Measurements from ENCODE around the gene CLTC. TPM values are rescaled to one million over a fixed set of nuclear protein-coding genes. Genes with fewer than 3 reads are reported as not detected.
A peak's percentile ranks its signal among the peaks of the same experiment; 100 is the strongest.

CLTC gene
- total and polyA plus RNA-seq, 2 of the 13 experiments (the other 11 are each of a cell fraction or from before 2014, with no cell fraction given), result 134 to 283 TPM

- TF ChIP-seq ZNF414 (CRISPR knock-in tag; IDR thresholded peaks at IDR 0.05) (peak; percentile 93; the same call in 1 of the 2 replicates), NFIB (CRISPR knock-in tag; IDR thresholded peaks at IDR 0.05; ENCODE audit: borderline replicate concordance) (no peak), KDM5A (IDR thresholded peaks at IDR 0.05; ENCODE audit: borderline replicate concordance, low read length) (peak; percentile 85; the same call in 1 of the 2 replicates), ZNF350 (CRISPR knock-in tag; IDR thresholded peaks at IDR 0.05; ENCODE audit: borderline replicate concordance, low read depth) (peak; percentile 96), HOMEZ (CRISPR knock-in tag; IDR thresholded peaks at IDR 0.05; ENCODE audit: low read depth) (peak; percentile 77; the same call in 1 of the 2 replicates), ZBTB34 (CRISPR knock-in tag; IDR thresholded peaks at IDR 0.05) (no peak), ZBTB33 (CRISPR knock-in tag; IDR thresholded peaks at IDR 0.05) (no peak; the same call in none of the 2 replicates), MXI1 (IDR thresholded peaks at IDR 0.05; ENCODE audit: borderline replicate concordance, low read depth, low read length) (peak; percentile 74; the same call in 2 of the 3 replicates), KAT8 (CRISPR knock-in tag; IDR thresholded peaks at IDR 0.05) (peak; percentile 97), ZNF280B (CRISPR knock-in tag; IDR thresholded peaks at IDR 0.05; ENCODE audit: borderline replicate concordance) (peak; percentile 89; the same call in 1 of the 2 replicates), ZBTB25 (CRISPR knock-in tag; IDR thresholded peaks at IDR 0.05) (peak; percentile 97), ZNF770 (CRISPR knock-in tag; IDR thresholded peaks at IDR 0.05) (peak; percentile 66), REXO4 (CRISPR knock-in tag; IDR thresholded peaks at IDR 0.05; ENCODE audit: borderline replicate concordance) (no peak; the same call in 1 of the 2 replicates), HNRNPL (IDR thresholded peaks at IDR 0.05; ENCODE audit: low read depth, low read length) (peak; percentile 71), TBX3 (IDR thresholded peaks at IDR 0.05; ENCODE audit: borderline replicate concordance) (peak; percentile 80), ZNF619 (CRISPR knock-in tag; IDR thresholded peaks at IDR 0.05) (peak; percentile 78), ZNF614 (CRISPR knock-in tag; IDR thresholded peaks at IDR 0.05; ENCODE audit: borderline replicate concordance) (no peak; the same call in 1 of the 2 replicates)
These were observed at the start of gene CLTC (continued) for GRCh38 chr17:59619298-59620063.
